Thyroid gland (tissue), 4 donors: ENCODE results near the gene FBXO2.

Experiments used
- CTCF ChIP-seq, 6 experiments: fragments of 200-600 bp in 3 of 6; fragments of 450-650 bp in 3 of 6; sonication (generic) in 3 of 6; IDR thresholded peaks; one replicate each; pipeline ENCODE4 v1.5.1; 2016 to 2019; ENCODE audit warnings: antibody characterized with exemption in 6 of 6, mild to moderate bottlenecking in 2 of 6, inconsistent platforms in 1 of 6, moderate library complexity in 1 of 6
- POLR2A ChIP-seq, 2 donors: fragments of 450-650 bp; IDR thresholded peaks; one replicate each; pipeline ENCODE4 v1.6.1; 2017; ENCODE audit warnings: antibody characterized with exemption in 2 of 2, mild to moderate bottlenecking in 2 of 2, moderate library complexity in 1 of 2

- TF ChIP-seq CTCF (IDR thresholded peaks at IDR 0.05) (no peak), POLR2A (IDR thresholded peaks at IDR 0.05) (no peak)
These were observed 3.2 kb downstream of the FBXO2 start for GRCh38 chr1:11651017-11651416.
